SU-DHL-6 (cell line): ENCODE results near the gene GJB3.

Source experiments
- CTCF ChIP-seq: fragments of 200-600 bp; sonication (generic); IDR thresholded peaks from one replicate; pipeline ENCODE4 v1.5.1; 2017; ENCODE audit warnings: antibody characterized with exemption, mild to moderate bottlenecking, low read length, moderate library complexity; ENCODE audit not compliant: insufficient read depth, poor library complexity, severe bottlenecking
- EZH2phosphoT487 ChIP-seq: fragments of 200-600 bp; sonication (generic), shearing (Covaris generic); conservative IDR thresholded peaks from 2 replicates; pipeline ENCODE4 v1.6.1; 2018; ENCODE audit warnings: mild to moderate bottlenecking, antibody characterized with exemption, low read length, moderate library complexity, mixed read lengths

GRCh38 chr1:34758751-34759150 lies 22.3 kb upstream of the GJB3 start:
- no peak for TF ChIP-seq EZH2phosphoT487
- TF ChIP-seq CTCF = no peak
